PC-3 (cell line): ENCODE measurements around the gene FOXC2. TPM values are rescaled to one million over a fixed set of nuclear protein-coding genes. Genes with fewer than 3 reads are reported as not detected.

Source experiments
- ATAC-seq: fragments of 200-7000 bp; cut with Tn5 transposase; 2 replicates; pipeline ENCODE4 v1.9.1; 2020; ENCODE audit warnings: mild to moderate bottlenecking, moderate library complexity
- BruUV-seq: library from RNA; stranded (reverse); fragments of 400-500 nt; replicated peaks from 2 replicates; lab custom pipeline; 2021; lab: Mats Ljungman, UMichigan
- CTCF ChIA-PET: fragments of 300-600 bp; sonication (Branson Sonifier 250); formaldehyde crosslinking; loops from one replicate; lab custom pipeline; 2022; ENCODE audit warnings: antibody characterized with exemption; lab: Charles Lee
- POLR2A ChIA-PET: fragments of 300-600 bp; sonication (Branson Sonifier 250); formaldehyde crosslinking; loops from one replicate; lab custom pipeline; 2022; ENCODE audit warnings: antibody characterized with exemption; ENCODE audit not compliant: unreplicated experiment; lab: Charles Lee
- DNase-seq: peaks from one replicate; pipeline ENCODE4 v3.0.0-alpha.2; 2015
- H2AFZ ChIP-seq: fragments of 300-600 bp; sonication (generic); 2 replicates; pipeline ENCODE4 v1.6.0; 2016; ENCODE audit warnings: antibody characterized with exemption, low read length
- H3F3A ChIP-seq: fragments of 300-600 bp; sonication (generic); one replicate; pipeline ENCODE4 v1.6.0; 2017; ENCODE audit warnings: antibody characterized with exemption, low read length, control low read depth, mild to moderate bottlenecking; ENCODE audit not compliant: unreplicated experiment
- H3K27ac ChIP-seq: fragments of 300-600 bp; sonication (generic); 2 replicates; pipeline ENCODE4 v1.5.1; 2016; ENCODE audit warnings: mild to moderate bottlenecking, low read length
- H3K27me3 ChIP-seq: fragments of 300-600 bp; sonication (generic); 2 replicates; pipeline ENCODE4 v1.6.1; 2016; ENCODE audit warnings: low read length, mixed read lengths
- H3K36me3 ChIP-seq: fragments of 300-600 bp; sonication (generic); 2 replicates; pipeline ENCODE4 v1.6.1; 2016; ENCODE audit warnings: low read depth, mixed run types, low read length, mixed read lengths
- H3K4me1 ChIP-seq: fragments of 300-600 bp; sonication (generic); 2 replicates; pipeline ENCODE4 v1.5.1; 2016; ENCODE audit warnings: low read length; ENCODE audit not compliant: insufficient read depth
- H3K4me2 ChIP-seq: fragments of 300-600 bp; sonication (generic); 2 replicates; pipeline ENCODE4 v1.6.0; 2016; ENCODE audit warnings: low read length
- H3K4me3 ChIP-seq: fragments of 300-600 bp; sonication (generic); 2 replicates; pipeline ENCODE4 v1.5.1; 2016; ENCODE audit warnings: mild to moderate bottlenecking, low read length, mixed read lengths
- H3K79me2 ChIP-seq: fragments of 300-600 bp; sonication (generic); 2 replicates; pipeline ENCODE4 v1.6.1; 2017; ENCODE audit warnings: low read length, mixed read lengths
- H3K9ac ChIP-seq: fragments of 300-600 bp; sonication (generic); 2 replicates; pipeline ENCODE4 v1.6.0; 2016; ENCODE audit warnings: mild to moderate bottlenecking, low read length
- H3K9me2 ChIP-seq: fragments of 300-600 bp; sonication (generic); replicated peaks from 2 replicates; pipeline ENCODE4 v1.6.1; 2016; ENCODE audit warnings: mixed run types, low read length, mixed read lengths
- H3K9me3 ChIP-seq: fragments of 300-600 bp; sonication (generic); 2 replicates; pipeline ENCODE4 v1.6.1; 2016; ENCODE audit warnings: low read length, mixed read lengths
- H4K20me1 ChIP-seq: fragments of 300-600 bp; sonication (generic); 2 replicates; pipeline ENCODE4 v1.6.1; 2016; ENCODE audit warnings: low read length, mixed read lengths
- EZH2 ChIP-seq: fragments of 300-600 bp; sonication (generic); IDR thresholded peaks from one replicate; pipeline ENCODE4 v1.6.1; 2017; ENCODE audit warnings: antibody characterized with exemption, mild to moderate bottlenecking, low read length; ENCODE audit not compliant: unreplicated experiment
- EZH2phosphoT487 ChIP-seq: fragments of 300-600 bp; sonication (generic); IDR thresholded peaks from 2 replicates; pipeline ENCODE4 v1.6.1; 2018; ENCODE audit warnings: mild to moderate bottlenecking, antibody characterized with exemption, low read length, borderline replicate concordance
- intact Hi-C: fragments of 100-400 bp; cut with micrococcal nuclease; formaldehyde crosslinking; loops from 2 replicates; pipeline ENCODE4 v1.9.0; 2023
- total RNA-seq: library from RNA; depleted of rRNA; stranded (reverse); fragments of >200 nt; gene quantifications from 2 replicates; pipeline ENCODE4 v1.2.3, GENCODE V29; 2014
- TF ChIP-seq, protein P1 (sequence below): fragments of 300-600 bp; sonication (generic); conservative IDR thresholded peaks from 2 replicates; pipeline ENCODE4 v1.5.1; 2017; ENCODE audit warnings: antibody characterized with exemption, low read depth, mild to moderate bottlenecking, low read length

Gene FOXC2
- total RNA-seq, 1 experiment from 2014 or later: not detected

DNA sequence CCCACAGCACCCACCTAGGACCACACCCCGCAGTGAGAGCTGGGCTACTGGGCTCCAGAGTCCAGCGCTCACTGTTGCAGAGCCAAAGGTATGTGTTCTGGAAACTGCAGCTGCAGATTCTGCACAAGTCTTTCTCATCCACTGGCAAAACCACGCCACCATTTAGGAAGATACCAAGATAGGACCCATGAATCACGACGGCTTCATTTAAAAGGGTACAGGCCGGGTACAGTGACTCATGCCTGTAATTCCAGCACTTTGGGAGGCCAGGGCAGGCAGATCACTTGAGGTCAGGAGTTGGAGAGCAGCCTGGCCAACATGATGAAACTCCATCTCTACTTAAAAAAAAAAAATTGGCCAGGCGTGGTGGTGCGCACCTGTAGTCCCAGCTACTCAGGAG, 37.5 kb upstream of the FOXC2 start:
- H3K4me3 ChIP-seq: no peak overlapping the region
- H3K27ac ChIP-seq: no peak overlapping the region
- ChIA-PET CTCF (no interaction called here), POLR2A (no interaction called here)
- no peaks in the 10 kb centered on the region for H3K79me2 ChIP-seq
- no peak overlapping the region for H3K9ac ChIP-seq
- H2AFZ ChIP-seq: no peak overlapping the region
- DNase-seq (no peak), ATAC-seq (no peak)
- no TSS peak for BruUV-seq
- intact Hi-C loops: no loop called here
- no peak overlapping the region for H3K4me2 ChIP-seq
- H3K36me3 ChIP-seq: no peaks in the 10 kb centered on the region
- H3K9me2 ChIP-seq: no peaks in the 10 kb centered on the region
- TF ChIP-seq, protein P1, sequence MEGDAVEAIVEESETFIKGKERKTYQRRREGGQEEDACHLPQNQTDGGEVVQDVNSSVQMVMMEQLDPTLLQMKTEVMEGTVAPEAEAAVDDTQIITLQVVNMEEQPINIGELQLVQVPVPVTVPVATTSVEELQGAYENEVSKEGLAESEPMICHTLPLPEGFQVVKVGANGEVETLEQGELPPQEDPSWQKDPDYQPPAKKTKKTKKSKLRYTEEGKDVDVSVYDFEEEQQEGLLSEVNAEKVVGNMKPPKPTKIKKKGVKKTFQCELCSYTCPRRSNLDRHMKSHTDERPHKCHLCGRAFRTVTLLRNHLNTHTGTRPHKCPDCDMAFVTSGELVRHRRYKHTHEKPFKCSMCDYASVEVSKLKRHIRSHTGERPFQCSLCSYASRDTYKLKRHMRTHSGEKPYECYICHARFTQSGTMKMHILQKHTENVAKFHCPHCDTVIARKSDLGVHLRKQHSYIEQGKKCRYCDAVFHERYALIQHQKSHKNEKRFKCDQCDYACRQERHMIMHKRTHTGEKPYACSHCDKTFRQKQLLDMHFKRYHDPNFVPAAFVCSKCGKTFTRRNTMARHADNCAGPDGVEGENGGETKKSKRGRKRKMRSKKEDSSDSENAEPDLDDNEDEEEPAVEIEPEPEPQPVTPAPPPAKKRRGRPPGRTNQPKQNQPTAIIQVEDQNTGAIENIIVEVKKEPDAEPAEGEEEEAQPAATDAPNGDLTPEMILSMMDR: no peak
- TF ChIP-seq EZH2 (no peak), EZH2phosphoT487 (no peak)
- H3F3A ChIP-seq: no peaks in the 10 kb centered on the region
- H3K4me1 ChIP-seq: no peaks in the 10 kb centered on the region
- no peaks in the 10 kb centered on the region for H3K9me3 ChIP-seq
- 0 out of 2 replicates have a peak, but pooled peaks cover under 1% of the 10 kb centered on the region for H3K27me3 ChIP-seq
- H4K20me1 ChIP-seq: no peaks in the 10 kb centered on the region

DNA sequence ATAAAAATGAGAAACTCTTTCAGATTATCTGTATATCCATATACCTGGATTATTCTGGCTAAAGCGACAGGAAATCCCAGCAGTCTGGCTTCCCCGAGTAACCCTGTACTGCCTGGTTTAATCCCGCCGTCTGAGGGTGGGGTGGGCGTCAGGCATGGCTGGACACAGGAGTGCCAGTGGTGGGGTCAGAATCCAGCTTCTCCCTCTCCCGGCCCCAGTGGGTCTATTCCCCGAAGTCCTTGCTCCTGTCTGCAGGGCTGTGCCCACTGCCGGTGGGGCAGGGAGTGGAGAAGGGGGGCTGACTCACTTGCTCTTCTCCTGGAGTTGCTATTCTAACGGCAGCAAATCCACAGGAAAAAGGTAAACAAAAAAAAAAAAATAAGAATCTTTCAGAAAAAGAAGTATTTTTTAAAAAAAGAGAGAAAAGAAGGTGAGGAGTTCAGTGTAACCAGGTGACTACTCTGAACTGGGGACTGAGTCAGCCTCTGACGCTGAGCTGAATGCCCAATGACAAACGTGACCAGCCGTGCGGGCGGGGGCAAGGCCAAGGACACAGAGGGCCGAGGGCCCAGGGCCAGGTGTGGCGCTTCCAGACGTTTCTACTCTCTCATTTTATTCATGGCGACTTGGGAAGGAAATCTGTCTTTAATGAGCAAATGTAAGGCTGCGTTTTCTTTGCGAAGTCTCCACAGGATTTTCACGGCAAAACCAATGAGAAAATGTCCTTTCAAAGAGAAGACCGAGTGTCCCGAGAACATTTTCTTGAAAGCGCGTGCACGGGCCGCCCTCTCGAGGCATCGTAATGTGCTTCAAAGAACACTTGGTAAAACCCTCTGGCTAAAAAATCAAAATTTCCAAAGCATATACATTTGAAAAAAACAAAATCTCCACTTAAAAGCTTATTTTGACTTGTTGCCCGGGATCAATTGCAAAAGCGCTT, 36.1 kb upstream of the FOXC2 start:
- H3K4me3 ChIP-seq: no peak overlapping the region
- no peaks in the 10 kb centered on the region for H3K4me1 ChIP-seq
- no peaks in the 10 kb centered on the region for H3K36me3 ChIP-seq
- H2AFZ ChIP-seq: no peak overlapping the region
- no peaks in the 10 kb centered on the region for H4K20me1 ChIP-seq
- DNase-seq (no peak), ATAC-seq (no peak)
- H3K27ac ChIP-seq: no peak overlapping the region
- no TSS peak for BruUV-seq
- no peaks in the 10 kb centered on the region for H3F3A ChIP-seq
- TF ChIP-seq, protein P1: no peak
- TF ChIP-seq EZH2phosphoT487 (no peak), EZH2 (no peak)
- no peak overlapping the region for H3K9ac ChIP-seq
- no peaks in the 10 kb centered on the region for H3K27me3 ChIP-seq
- H3K79me2 ChIP-seq: no peaks in the 10 kb centered on the region
- intact Hi-C loops: no loop called here
- no peak overlapping the region for H3K4me2 ChIP-seq
- ChIA-PET POLR2A (no interaction called here), CTCF (no interaction called here)
- no peaks in the 10 kb centered on the region for H3K9me2 ChIP-seq
- H3K9me3 ChIP-seq: no peaks in the 10 kb centered on the region

DNA sequence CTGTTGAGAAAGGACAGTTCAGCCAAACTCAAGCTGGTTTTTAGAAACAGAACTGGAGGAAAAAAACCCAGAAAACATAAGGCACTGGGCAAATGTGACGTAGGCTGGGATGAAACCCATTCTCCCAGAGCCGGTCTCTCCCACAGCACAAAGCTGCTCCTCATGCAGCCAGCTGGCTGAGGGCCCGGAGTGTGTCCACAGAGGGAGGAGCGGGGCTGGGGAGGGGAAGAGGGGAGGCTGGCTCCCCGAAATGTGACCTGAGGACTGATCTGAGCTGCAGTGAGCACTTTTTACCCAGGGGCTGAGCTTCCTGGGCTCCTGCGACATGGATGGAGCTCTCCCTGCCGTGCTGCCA, 35.5 kb upstream of the FOXC2 start:
- POLR2A ChIA-PET: no interaction called here
- TF ChIP-seq, protein P1: no peak
- TF ChIP-seq EZH2phosphoT487: no peak
- no TSS peak for BruUV-seq
- no peaks in the 10 kb centered on the region for H3K4me1 ChIP-seq
- H3K4me3 ChIP-seq: no peak overlapping the region
- no peaks in the 10 kb centered on the region for H4K20me1 ChIP-seq
- no peaks in the 10 kb centered on the region for H3K27me3 ChIP-seq
- no peaks in the 10 kb centered on the region for H3F3A ChIP-seq
- no peaks in the 10 kb centered on the region for H3K9me2 ChIP-seq
- H3K79me2 ChIP-seq: no peaks in the 10 kb centered on the region
- ATAC-seq (no peak), DNase-seq (no peak)
- no peak overlapping the region for H3K9ac ChIP-seq
- H2AFZ ChIP-seq: no peak overlapping the region
- no peaks in the 10 kb centered on the region for H3K36me3 ChIP-seq
- no peak overlapping the region for H3K27ac ChIP-seq
- CTCF ChIA-PET: no interaction called here
- H3K9me3 ChIP-seq: no peaks in the 10 kb centered on the region
- H3K4me2 ChIP-seq: no peak overlapping the region
- intact Hi-C loops: no loop called here
